HCT116 (cell line): ENCODE results near the gene CCDC121. TPM values are rescaled to one million over a fixed set of nuclear protein-coding genes. Genes with fewer than 3 reads are reported as not detected.

Source experiments
- ATAC-seq: fragments of 200-7000 bp; cut with Tn5 transposase; 2 replicates; pipeline ENCODE4 v1.9.1; 2020; ENCODE audit warnings: mild to moderate bottlenecking, moderate library complexity
- BruUV-seq: library from RNA; stranded (reverse); fragments of 400-500 nt; replicated peaks from 2 replicates; lab custom pipeline; 2021; lab: Mats Ljungman, UMichigan
- CTCF ChIA-PET: fragments of 300-600 bp; sonication (Branson Sonifier 250); formaldehyde crosslinking; loops from one replicate; lab custom pipeline; 2021; ENCODE audit warnings: antibody characterized with exemption; lab: Charles Lee
- POLR2A ChIA-PET: fragments of 300-600, 350-600 bp; sonication (Branson Sonifier 250); formaldehyde crosslinking; loops from one replicate; lab custom pipeline; 2021; ENCODE audit warnings: antibody characterized with exemption; lab: Charles Lee
- RAD21 ChIA-PET, 2 experiments: fragments of 300-600 bp; sonication (Branson Sonifier 250); formaldehyde crosslinking; loops; one replicate each; lab custom pipeline; 2023; ENCODE audit warnings: low total read pairs in 2 of 2; ENCODE audit not compliant: uncharacterized antibody in 2 of 2, unreplicated experiment in 2 of 2, low non-redundant PET in 1 of 2; lab: Charles Lee
- DNase-seq: peaks from one replicate; pipeline ENCODE4 v3.0.0-alpha.2; 2010; ENCODE audit warnings: low read depth, low spot score
- H2AFZ ChIP-seq: fragments of 200-600 bp; shearing (Covaris generic), sonication (generic); 2 replicates; pipeline ENCODE4 v1.6.1; 2017; ENCODE audit warnings: low read depth, mixed run types, mixed read lengths, antibody characterized with exemption, low read length; ENCODE audit not compliant: poor library complexity, severe bottlenecking
- H3K27ac ChIP-seq: 2 replicates; pipeline ENCODE4 v1.5.1; 2012; ENCODE audit warnings: low read depth, low read length
- H3K27me3 ChIP-seq: fragments of 200-600 bp; sonication (generic); 2 replicates; pipeline ENCODE4 v1.6.1; 2016; ENCODE audit warnings: mixed run types, low read length, mixed read lengths; ENCODE audit not compliant: insufficient read depth
- H3K36me3 ChIP-seq, 2 experiments: fragments of 200-500 bp in 1 of 2; fragments of 200-600 bp in 1 of 2; sonication (Bioruptor generic) in 1 of 2; sonication (generic) in 1 of 2; 2 replicates each; pipeline versions ENCODE4 v1.5.1 to v1.6.1; 2014 to 2016; ENCODE audit warnings: low read length in 2 of 2, inconsistent platforms in 1 of 2, mixed read lengths in 1 of 2, mixed run types in 1 of 2; ENCODE audit not compliant: insufficient read depth in 2 of 2, control insufficient read depth in 1 of 2
- H3K4me1 ChIP-seq, 2 experiments: fragments of 200-600 bp in 1 of 2; sonication (generic) in 1 of 2; 2 replicates each; pipeline versions ENCODE4 v1.5.1 to v1.6.1; 2012 to 2017; ENCODE audit warnings: low read length in 2 of 2, inconsistent platforms in 1 of 2, mild to moderate bottlenecking in 1 of 2, mixed read lengths in 1 of 2, mixed run types in 1 of 2, moderate library complexity in 1 of 2; ENCODE audit not compliant: insufficient read depth in 2 of 2, control insufficient read depth in 1 of 2
- H3K4me2 ChIP-seq: fragments of 200-600 bp; sonication (generic); 2 replicates; pipeline ENCODE4 v1.6.1; 2017; ENCODE audit warnings: mixed run types, low read length, mixed read lengths
- H3K4me3 ChIP-seq, 2 experiments: fragments of 200-600 bp in 1 of 2; sonication (generic) in 1 of 2; replicated peaks in 1 of 2; 2 replicates each; pipeline ENCODE4 v1.5.1; 2011 to 2016; ENCODE audit warnings: low read length in 2 of 2, control low read depth in 1 of 2, low read depth in 1 of 2, mild to moderate bottlenecking in 1 of 2, mixed read lengths in 1 of 2, mixed run types in 1 of 2
- H3K79me2 ChIP-seq: fragments of 200-600 bp; sonication (generic); 2 replicates; pipeline ENCODE4 v1.6.1; 2017; ENCODE audit warnings: mild to moderate bottlenecking, mixed run types, low read length, moderate library complexity, mixed read lengths; ENCODE audit not compliant: insufficient read depth
- H3K9ac ChIP-seq: fragments of 200-600 bp; sonication (generic); 2 replicates; pipeline ENCODE4 v1.6.1; 2016; ENCODE audit warnings: low read length, mixed read lengths
- H3K9me2 ChIP-seq: fragments of 200-600 bp; sonication (generic), shearing (Covaris generic); 2 replicates; pipeline ENCODE4 v1.6.1; 2017; ENCODE audit warnings: mixed run types, mild to moderate bottlenecking, moderate library complexity; ENCODE audit not compliant: insufficient read depth
- H3K9me3 ChIP-seq, 2 experiments: fragments of 200-500 bp in 1 of 2; fragments of 200-600 bp in 1 of 2; sonication (Bioruptor generic) in 1 of 2; sonication (generic) in 1 of 2; 2 replicates each; pipeline ENCODE4 v1.6.1; 2014 to 2017; ENCODE audit warnings: low read length in 2 of 2, mixed read lengths in 2 of 2, inconsistent platforms in 1 of 2, low read depth in 1 of 2, mild to moderate bottlenecking in 1 of 2, mixed run types in 1 of 2, moderate library complexity in 1 of 2; ENCODE audit not compliant: control insufficient read depth in 1 of 2, insufficient read depth in 1 of 2
- H4K20me1 ChIP-seq: fragments of 200-600 bp; sonication (generic), shearing (Covaris generic); 2 replicates; pipeline ENCODE4 v1.6.1; 2017; ENCODE audit warnings: mixed run types, mild to moderate bottlenecking, moderate library complexity; ENCODE audit not compliant: insufficient read depth
- CBX3 ChIP-seq: IDR thresholded peaks from 2 replicates; pipeline ENCODE4 v1.6.1; 2012; ENCODE audit warnings: low read depth
- EGR1 ChIP-seq: IDR thresholded peaks from 2 replicates; pipeline ENCODE4 v1.6.1; 2012; ENCODE audit warnings: low read depth
- ELF1 ChIP-seq: IDR thresholded peaks from 2 replicates; pipeline ENCODE4 v1.6.1; 2012; ENCODE audit warnings: low read depth, borderline replicate concordance
- EZH2phosphoT487 ChIP-seq: fragments of 200-600 bp; IDR thresholded peaks from 2 replicates; pipeline ENCODE4 v1.6.1; 2018; ENCODE audit warnings: antibody characterized with exemption, borderline replicate concordance
- JUND ChIP-seq: IDR thresholded peaks from 2 replicates; pipeline ENCODE4 v1.6.1; 2012
- MAX ChIP-seq: IDR thresholded peaks from 2 replicates; pipeline ENCODE4 v1.6.1; 2012
- POLR2AphosphoS5 ChIP-seq: IDR thresholded peaks from 2 replicates; pipeline ENCODE4 v1.6.1; 2011; ENCODE audit warnings: mild to moderate bottlenecking, low read depth, low read length, moderate library complexity
- REST ChIP-seq: IDR thresholded peaks from 2 replicates; pipeline ENCODE4 v1.6.1; 2012; ENCODE audit warnings: low read depth
- SP1 ChIP-seq: IDR thresholded peaks from 2 replicates; pipeline ENCODE4 v1.6.1; 2012; ENCODE audit warnings: low read depth
- YY1 ChIP-seq: IDR thresholded peaks from 2 replicates; pipeline ENCODE4 v1.6.1; 2011; ENCODE audit warnings: low read length, low read depth, moderate library complexity, mild to moderate bottlenecking; ENCODE audit not compliant: insufficient replicate concordance; ENCODE audit errors: extremely low read depth
- ZBTB33 ChIP-seq: IDR thresholded peaks from 2 replicates; pipeline ENCODE4 v1.6.1; 2011; ENCODE audit warnings: mild to moderate bottlenecking, low read length, moderate library complexity; ENCODE audit not compliant: insufficient replicate concordance; ENCODE audit errors: extremely low read depth
- intact Hi-C: fragments of 100-400 bp; cut with micrococcal nuclease; formaldehyde crosslinking; loops from 2 replicates; pipeline ENCODE4 v1.10.0; 2022
- total RNA-seq: library from RNA; stranded (reverse); gene quantifications from one replicate; pipeline ENCODE4 v1.2.1, GENCODE V29; 2021; ENCODE audit not compliant: unreplicated experiment

Gene CCDC121
- total RNA-seq, 1 experiment from 2014 or later = 2.1 TPM

GRCh38 chr2:27615316-27615715 lies 13.5 kb downstream of the CCDC121 start:
- H3K27me3 ChIP-seq = no peaks in the 10 kb centered on the region
- H3K4me3 ChIP-seq = no peak overlapping the region
- no peaks in the 10 kb centered on the region for H3K4me1 ChIP-seq
- DNase-seq = no peak
- intact Hi-C loops = no loop called here
- H3K4me2 ChIP-seq = no peak overlapping the region
- H3K9ac ChIP-seq = no peak overlapping the region
- peaks cover 24% of the 10 kb centered on the region for H3K79me2 ChIP-seq
- ATAC-seq = no peak
- POLR2A ChIA-PET = no interaction called here
- H4K20me1 ChIP-seq = 0 out of 2 replicates have a peak, but pooled peaks cover 6% of the 10 kb centered on the region
- RAD21 ChIA-PET = no interaction called here
- CTCF ChIA-PET = no interaction called here
- peaks cover 36 to 50% of the 10 kb centered on the region in 2 experiments; a peak in 3 of 4 replicates for H3K36me3 ChIP-seq
- H3K9me2 ChIP-seq = no peaks in the 10 kb centered on the region
- no peak overlapping the region for H2AFZ ChIP-seq
- no peak overlapping the region for H3K27ac ChIP-seq
- TF ChIP-seq CBX3 (no peak), ELF1 (no peak), MAX (no peak), ZBTB33 (no peak), EGR1 (no peak), JUND (no peak), EZH2phosphoT487 (no peak), YY1 (no peak), REST (no peak), POLR2AphosphoS5 (no peak), SP1 (no peak)
- no peaks in the 10 kb centered on the region for H3K9me3 ChIP-seq
- no TSS peak for BruUV-seq
